HepG2 (cell line): Measurements from ENCODE around the gene OS9. TPM values are rescaled to one million over a fixed set of nuclear protein-coding genes. Genes with fewer than 3 reads are reported as not detected.

Experiments used
- CBX2 ChIP-seq, 2 experiments: fragments of 200-600 bp in 1 of 2; sonication (generic); formaldehyde crosslinking in 1 of 2; IDR thresholded peaks; 2 replicates each; pipeline versions ENCODE4 v1.7.0 to v1.8.1; 2018 to 2022; ENCODE audit warnings: low read depth in 2 of 2, low read length in 1 of 2, mild to moderate bottlenecking in 1 of 2, missing genetic modification reagents in 1 of 2
- CSRNP1 ChIP-seq: sonication (generic); formaldehyde crosslinking; IDR thresholded peaks from 2 replicates; pipeline ENCODE4 v1.8.1; 2023; ENCODE audit warnings: mild to moderate bottlenecking, missing genetic modification reagents
- EEA1 ChIP-seq: sonication (generic); formaldehyde crosslinking; IDR thresholded peaks from 2 replicates; pipeline ENCODE4 v1.5.1; 2020; ENCODE audit warnings: mild to moderate bottlenecking, missing genetic modification reagents, borderline replicate concordance
- FOXJ3 ChIP-seq: sonication (generic); formaldehyde crosslinking; IDR thresholded peaks from 2 replicates; pipeline ENCODE4 v1.4.0; 2020; ENCODE audit warnings: missing genetic modification reagents, mild to moderate bottlenecking, borderline replicate concordance
- HMGA1 ChIP-seq: sonication (generic); formaldehyde crosslinking; conservative IDR thresholded peaks from 2 replicates; pipeline ENCODE4 v1.4.0; 2020; ENCODE audit warnings: missing genetic modification reagents
- HOXA9 ChIP-seq: sonication (generic); formaldehyde crosslinking; IDR thresholded peaks from 2 replicates; pipeline ENCODE4 v1.8.1; 2022; ENCODE audit warnings: missing genetic modification reagents, mild to moderate bottlenecking, moderate library complexity, borderline replicate concordance
- KAT8 ChIP-seq: IDR thresholded peaks from 2 replicates; pipeline ENCODE4 v1.6.1; 2016; ENCODE audit warnings: missing genetic modification reagents, missing compliant biosample characterization
- SAP130 ChIP-seq: IDR thresholded peaks from 2 replicates; pipeline ENCODE4 v1.6.1; 2016; ENCODE audit warnings: low read depth
- SIN3B ChIP-seq: fragments of 150-350 bp; IDR thresholded peaks from 2 replicates; pipeline ENCODE4 v1.6.1; 2014; ENCODE audit warnings: low read length
- SP1 ChIP-seq, 2 experiments: fragments of 450-650 bp in 1 of 2; sonication (generic) in 1 of 2; formaldehyde crosslinking in 1 of 2; IDR thresholded peaks; 2 replicates each; pipeline versions ENCODE4 v1.4.0 to v1.6.1; 2016 to 2020; ENCODE audit warnings: missing genetic modification reagents in 1 of 2
- SP5 ChIP-seq: IDR thresholded peaks from 2 replicates; pipeline ENCODE4 v1.6.1; 2016; ENCODE audit warnings: low read depth, borderline replicate concordance
- TBL1XR1 ChIP-seq: fragments of 150-350 bp; IDR thresholded peaks from 2 replicates; pipeline ENCODE4 v1.6.1; 2014; ENCODE audit warnings: borderline replicate concordance, low read length; ENCODE audit not compliant: partially characterized antibody
- TCF12 ChIP-seq, 2 experiments: fragments of 450-650 bp in 1 of 2; sonication (generic) in 1 of 2; formaldehyde crosslinking in 1 of 2; IDR thresholded peaks; 2 replicates each; pipeline versions ENCODE4 v1.6.1 to v1.8.0; 2017 to 2022; ENCODE audit warnings: antibody characterized with exemption in 1 of 2, mild to moderate bottlenecking in 1 of 2, missing genetic modification reagents in 1 of 2, moderate library complexity in 1 of 2
- TCF7 ChIP-seq: sonication (generic); IDR thresholded peaks from 2 replicates; pipeline ENCODE4 v1.6.1; 2016; ENCODE audit warnings: antibody characterized with exemption, low read depth
- TGIF2 ChIP-seq: IDR thresholded peaks from 2 replicates; pipeline ENCODE4 v1.6.1; 2016; ENCODE audit warnings: control low read depth, missing compliant biosample characterization
- THYN1 ChIP-seq: sonication (generic); formaldehyde crosslinking; IDR thresholded peaks from 2 replicates; pipeline ENCODE4 v1.8.1; 2023; ENCODE audit warnings: low read depth, mild to moderate bottlenecking, moderate library complexity, missing genetic modification reagents, borderline replicate concordance
- ZFYVE20 ChIP-seq: sonication (generic); formaldehyde crosslinking; IDR thresholded peaks from 2 replicates; pipeline ENCODE4 v1.8.0; 2023; ENCODE audit warnings: low read depth, mild to moderate bottlenecking, moderate library complexity, missing genetic modification reagents, borderline replicate concordance
- ZNF275 ChIP-seq: sonication (generic); formaldehyde crosslinking; IDR thresholded peaks from 2 replicates; pipeline ENCODE4 v1.8.0; 2022; ENCODE audit warnings: missing genetic modification reagents, mild to moderate bottlenecking, inconsistent platforms, borderline replicate concordance
- ZNF382 ChIP-seq: sonication (generic); formaldehyde crosslinking; IDR thresholded peaks from 2 replicates; pipeline ENCODE4 v1.5.0; 2020; ENCODE audit warnings: missing genetic modification reagents, mild to moderate bottlenecking, borderline replicate concordance
- ZNF530 ChIP-seq: sonication (generic); formaldehyde crosslinking; IDR thresholded peaks from 2 replicates; pipeline ENCODE4 v1.5.0; 2020; ENCODE audit warnings: low read depth, mild to moderate bottlenecking, missing genetic modification reagents
- ZNF605 ChIP-seq: sonication (generic); formaldehyde crosslinking; IDR thresholded peaks from 2 replicates; pipeline ENCODE4 v1.8.0; 2022; ENCODE audit warnings: mild to moderate bottlenecking, missing genetic modification reagents
- ZNF782 ChIP-seq: sonication (generic); formaldehyde crosslinking; IDR thresholded peaks from 2 replicates; pipeline ENCODE4 v1.4.0; 2020; ENCODE audit warnings: missing genetic modification reagents, mild to moderate bottlenecking, borderline replicate concordance
- ZSCAN12 ChIP-seq: sonication (generic); formaldehyde crosslinking; IDR thresholded peaks from 2 replicates; pipeline ENCODE4 v1.9.0; 2021; ENCODE audit warnings: mild to moderate bottlenecking, missing genetic modification reagents
- polyA plus RNA-seq, 8 experiments: library from polyadenylated mRNA; depleted of rRNA in 3 of 8; stranded (reverse) in 7 of 8; unstranded in 1 of 8; fragments of >200 nt; fragmentation: Illumina TruSeq in 4 of 8; extraction: Trizol in 4 of 8; gene quantifications; 2 replicates each; pipeline versions ENCODE4 v1.2.1 to v1.2.3, GENCODE V29; 2011 to 2016; ENCODE audit warnings: low read depth in 4 of 8, missing spikeins in 1 of 8, mixed read lengths in 1 of 8; ENCODE audit not compliant: insufficient read depth in 1 of 8
- total RNA-seq, 5 experiments: library from RNA; depleted of rRNA; stranded (reverse); fragments of >200 nt; fragmentation: Illumina TruSeq; extraction: Trizol; gene quantifications; 2 replicates each; pipeline ENCODE4 v1.2.3, GENCODE V29; 2016; ENCODE audit warnings: low read depth in 1 of 5
- TF ChIP-seq, protein P1 (sequence below): sonication (generic); formaldehyde crosslinking; IDR thresholded peaks from 2 replicates; pipeline ENCODE4 v1.9.0; 2022; ENCODE audit warnings: missing genetic modification reagents, mild to moderate bottlenecking, borderline replicate concordance
- TF ChIP-seq, protein P2 (sequence below): sonication (generic); formaldehyde crosslinking; IDR thresholded peaks from 2 replicates; pipeline ENCODE4 v1.4.0; 2020; ENCODE audit warnings: mild to moderate bottlenecking, missing genetic modification reagents

The OS9 gene
- total and polyA plus RNA-seq, 2 of the 13 experiments (the other 11 are each of a cell fraction or from before 2014, with no cell fraction given): 156 to 206 TPM

- TF ChIP-seq ZNF605 (CRISPR knock-in tag) (peak; percentile 66; the same call in 1 of the 2 replicates), ZFYVE20 (CRISPR knock-in tag) (no peak), TCF12 (IDR thresholded peaks at IDR 0.05) (no peak), TCF12 (CRISPR knock-in tag; IDR thresholded peaks at IDR 0.05) (no peak), TCF7 (no peak), FOXJ3 (no peak), SIN3B (no peak), CBX2 (IDR thresholded peaks at IDR 0.05; ENCODE audit: low read depth, low read length) (no peak), CBX2 (CRISPR knock-in tag; IDR thresholded peaks at IDR 0.05; ENCODE audit: low read depth) (no peak), HOXA9 (peak; percentile 33; the same call in 1 of the 2 replicates), SP5 (CRISPR knock-in tag) (no peak), HMGA1 (CRISPR knock-in tag) (no peak), THYN1 (CRISPR knock-in tag) (no peak), KAT8 (CRISPR knock-in tag) (no peak), SP1 (IDR thresholded peaks at IDR 0.05) (no peak), SP1 (CRISPR knock-in tag; IDR thresholded peaks at IDR 0.05) (no peak), TGIF2 (CRISPR knock-in tag) (no peak), EEA1 (no peak), ZNF275 (CRISPR knock-in tag) (no peak), SAP130 (no peak), ZNF382 (no peak), ZSCAN12 (0 out of 2 replicates have a peak, but pooled peaks have one; percentile 13), ZNF782 (peak; percentile 47; the same call in 1 of the 2 replicates), CSRNP1 (0 out of 2 replicates have a peak, but pooled peaks have one; percentile 1), ZNF530 (CRISPR knock-in tag) (no peak), TBL1XR1 (no peak)
- TF ChIP-seq, protein P1, sequence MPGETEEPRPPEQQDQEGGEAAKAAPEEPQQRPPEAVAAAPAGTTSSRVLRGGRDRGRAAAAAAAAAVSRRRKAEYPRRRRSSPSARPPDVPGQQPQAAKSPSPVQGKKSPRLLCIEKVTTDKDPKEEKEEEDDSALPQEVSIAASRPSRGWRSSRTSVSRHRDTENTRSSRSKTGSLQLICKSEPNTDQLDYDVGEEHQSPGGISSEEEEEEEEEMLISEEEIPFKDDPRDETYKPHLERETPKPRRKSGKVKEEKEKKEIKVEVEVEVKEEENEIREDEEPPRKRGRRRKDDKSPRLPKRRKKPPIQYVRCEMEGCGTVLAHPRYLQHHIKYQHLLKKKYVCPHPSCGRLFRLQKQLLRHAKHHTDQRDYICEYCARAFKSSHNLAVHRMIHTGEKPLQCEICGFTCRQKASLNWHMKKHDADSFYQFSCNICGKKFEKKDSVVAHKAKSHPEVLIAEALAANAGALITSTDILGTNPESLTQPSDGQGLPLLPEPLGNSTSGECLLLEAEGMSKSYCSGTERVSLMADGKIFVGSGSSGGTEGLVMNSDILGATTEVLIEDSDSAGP (CRISPR knock-in tag): peak; percentile 7; the same call in 1 of the 2 replicates
- TF ChIP-seq, protein P2, sequence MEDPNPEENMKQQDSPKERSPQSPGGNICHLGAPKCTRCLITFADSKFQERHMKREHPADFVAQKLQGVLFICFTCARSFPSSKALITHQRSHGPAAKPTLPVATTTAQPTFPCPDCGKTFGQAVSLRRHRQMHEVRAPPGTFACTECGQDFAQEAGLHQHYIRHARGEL (CRISPR knock-in tag): no peak
These were observed 607 bp downstream of the OS9 start (continued) for GRCh38 chr12:57694459-57695019.
